ENCODE measurements around the gene PRSS33. TPM values are rescaled to one million over a fixed set of nuclear protein-coding genes. Genes with fewer than 3 reads are reported as not detected.
A peak's percentile ranks its signal among the peaks of the same experiment; 100 is the strongest.

The PRSS33 gene
- total RNA-seq, 1 donor from 2014 or later: 0.39 TPM

- peak overlapping the region; percentile 24 for H3K4me3 Mint-ChIP-seq
- no peaks in the 10 kb centered on the region for H3K27me3 Mint-ChIP-seq
Measured at GRCh38 chr16:2757344-2757743, 30.0 kb downstream of the PRSS33 start.

GRCh38 chr16:2756288-2757015 is 30.9 kb downstream of the PRSS33 start:
- TF ChIP-seq, protein P1, sequence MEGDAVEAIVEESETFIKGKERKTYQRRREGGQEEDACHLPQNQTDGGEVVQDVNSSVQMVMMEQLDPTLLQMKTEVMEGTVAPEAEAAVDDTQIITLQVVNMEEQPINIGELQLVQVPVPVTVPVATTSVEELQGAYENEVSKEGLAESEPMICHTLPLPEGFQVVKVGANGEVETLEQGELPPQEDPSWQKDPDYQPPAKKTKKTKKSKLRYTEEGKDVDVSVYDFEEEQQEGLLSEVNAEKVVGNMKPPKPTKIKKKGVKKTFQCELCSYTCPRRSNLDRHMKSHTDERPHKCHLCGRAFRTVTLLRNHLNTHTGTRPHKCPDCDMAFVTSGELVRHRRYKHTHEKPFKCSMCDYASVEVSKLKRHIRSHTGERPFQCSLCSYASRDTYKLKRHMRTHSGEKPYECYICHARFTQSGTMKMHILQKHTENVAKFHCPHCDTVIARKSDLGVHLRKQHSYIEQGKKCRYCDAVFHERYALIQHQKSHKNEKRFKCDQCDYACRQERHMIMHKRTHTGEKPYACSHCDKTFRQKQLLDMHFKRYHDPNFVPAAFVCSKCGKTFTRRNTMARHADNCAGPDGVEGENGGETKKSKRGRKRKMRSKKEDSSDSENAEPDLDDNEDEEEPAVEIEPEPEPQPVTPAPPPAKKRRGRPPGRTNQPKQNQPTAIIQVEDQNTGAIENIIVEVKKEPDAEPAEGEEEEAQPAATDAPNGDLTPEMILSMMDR (conservative IDR thresholded peaks at IDR 0.05): no peak
- peak overlapping the region; percentile 94 for H3K4me3 Mint-ChIP-seq
- peaks cover 76% of the 10 kb centered on the region for H3K36me3 Mint-ChIP-seq
- no peaks in the 10 kb centered on the region for H3K27me3 Mint-ChIP-seq
- peak overlapping the region; percentile 84 for H3K27ac Mint-ChIP-seq
- H3K4me1 Mint-ChIP-seq (ENCODE audit: unreplicated experiment): peaks cover 34% of the 10 kb centered on the region
- H3K9me3 Mint-ChIP-seq: no peaks in the 10 kb centered on the region
- no peak for DNase-seq (ENCODE audit: extremely low spot score, unreplicated experiment)

More at GRCh38 chr16:2757344-2757743, 30.0 kb downstream of the PRSS33 start:
- Mint-ChIP-seq H3K9me3 (peaks cover 2% of the 10 kb centered on the region), H3K36me3 (peaks cover 85% of the 10 kb centered on the region), H3K4me1 (ENCODE audit: unreplicated experiment) (peaks cover 32% of the 10 kb centered on the region), H3K27ac (peak overlapping the region; percentile 26)
- TF ChIP-seq, protein P1 (conservative IDR thresholded peaks at IDR 0.05): no peak
- DNase-seq (ENCODE audit: extremely low spot score, unreplicated experiment): no peak

DNA sequence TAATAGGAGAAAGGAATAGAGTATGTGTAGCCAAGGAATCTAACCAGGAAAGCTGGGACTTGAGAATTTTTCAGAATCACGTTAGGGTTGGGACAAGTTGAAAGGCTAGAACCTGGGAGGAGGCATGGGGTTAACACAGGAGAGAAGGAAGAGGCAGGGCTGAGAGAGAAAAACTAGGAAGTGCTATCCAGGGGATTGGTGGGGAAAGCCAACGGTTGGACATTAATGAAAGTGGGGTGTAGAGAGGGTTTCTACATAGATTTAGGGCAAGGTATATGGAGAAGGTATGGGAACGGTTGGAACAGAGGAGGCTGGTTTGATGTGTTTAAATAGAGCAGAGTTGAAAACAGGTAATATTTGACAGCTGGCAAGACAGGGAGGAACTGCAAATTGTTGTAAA is 32.2 kb downstream of the PRSS33 start:
- Mint-ChIP-seq H3K36me3 (peaks cover 63% of the 10 kb centered on the region), H3K4me1 (ENCODE audit: unreplicated experiment) (peaks cover 38% of the 10 kb centered on the region), H3K4me3 (peak overlapping the region; percentile 94), H3K27me3 (no peaks in the 10 kb centered on the region), H3K9me3 (no peaks in the 10 kb centered on the region), H3K27ac (peak overlapping the region; percentile 84)
- no peak for DNase-seq (ENCODE audit: extremely low spot score, unreplicated experiment)
- TF ChIP-seq, protein P1 (conservative IDR thresholded peaks at IDR 0.05): no peak

- TF ChIP-seq, protein P1 (conservative IDR thresholded peaks at IDR 0.05): no peak
- H3K4me3 Mint-ChIP-seq: peak overlapping the region; percentile 94
- peaks cover 38% of the 10 kb centered on the region for H3K4me1 Mint-ChIP-seq (ENCODE audit: unreplicated experiment)
- H3K27me3 Mint-ChIP-seq: no peaks in the 10 kb centered on the region
- H3K9me3 Mint-ChIP-seq: no peaks in the 10 kb centered on the region
- H3K27ac Mint-ChIP-seq: peak overlapping the region; percentile 84
- peaks cover 48% of the 10 kb centered on the region for H3K36me3 Mint-ChIP-seq
- no peak for DNase-seq (ENCODE audit: extremely low spot score, unreplicated experiment)
Measured at GRCh38 chr16:2753733-2754020, 33.7 kb downstream of the PRSS33 start.

DNA sequence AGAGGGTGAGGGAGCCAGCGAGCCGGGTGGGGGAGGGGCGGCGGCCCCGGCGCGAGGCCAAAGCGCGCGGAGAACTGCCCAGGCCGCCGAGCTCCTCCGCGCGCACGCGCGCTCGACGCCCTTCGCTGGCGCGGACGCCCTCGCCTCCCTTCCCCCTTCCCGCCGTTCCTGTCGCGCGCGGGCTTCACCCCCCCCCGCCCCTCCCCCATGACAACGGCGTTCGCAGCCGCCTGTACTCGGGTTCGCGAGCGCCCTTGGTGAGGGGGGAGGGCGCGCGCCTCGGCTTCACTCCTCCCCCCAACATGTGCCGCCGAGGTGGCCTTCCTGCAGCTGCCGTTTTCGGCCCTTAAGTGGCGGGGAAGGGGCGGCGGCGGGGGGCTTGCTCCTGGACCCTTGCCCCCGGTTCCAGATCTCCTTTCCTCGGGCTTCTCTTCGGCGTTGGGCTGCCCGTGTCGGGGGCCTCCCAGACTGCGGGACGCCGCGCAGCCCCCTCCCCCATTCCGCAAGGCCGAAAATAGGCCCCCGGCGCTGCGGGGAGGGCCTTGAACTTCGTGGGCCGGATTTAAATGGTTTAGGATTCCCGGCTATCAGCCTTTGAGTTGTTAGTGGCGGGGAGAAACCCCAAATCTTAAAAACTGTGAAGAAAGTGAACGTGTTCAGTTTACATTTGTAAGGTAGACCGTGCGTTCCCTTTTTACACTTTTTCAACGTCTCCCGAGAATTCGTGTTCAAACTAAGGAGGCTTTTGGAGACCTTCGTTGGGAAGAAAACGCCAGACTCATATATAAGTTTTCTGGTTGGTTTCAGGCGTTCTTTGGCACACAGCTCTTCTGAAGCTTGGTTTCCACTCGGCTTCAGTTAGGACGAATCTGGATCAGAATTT is 34.3 kb downstream of the PRSS33 start:
- TF ChIP-seq, protein P1 (conservative IDR thresholded peaks at IDR 0.05): no peak
- peaks cover 38% of the 10 kb centered on the region for H3K4me1 Mint-ChIP-seq (ENCODE audit: unreplicated experiment)
- no peaks in the 10 kb centered on the region for H3K9me3 Mint-ChIP-seq
- H3K36me3 Mint-ChIP-seq: peaks cover 42% of the 10 kb centered on the region
- no peaks in the 10 kb centered on the region for H3K27me3 Mint-ChIP-seq
- peak overlapping the region; percentile 94 for H3K4me3 Mint-ChIP-seq
- peak overlapping the region; percentile 99 for H3K27ac Mint-ChIP-seq
- DNase-seq (ENCODE audit: extremely low spot score, unreplicated experiment): peak; percentile 90

All from type B pancreatic cell (in vitro differentiated cells).